Upper lobe of left lung (tissue), 6 donors: Measurements from ENCODE around the gene PEA15. TPM values are rescaled to one million over a fixed set of nuclear protein-coding genes. Genes with fewer than 3 reads are reported as not detected.
A peak's percentile ranks its signal among the peaks of the same experiment; 100 is the strongest.

ENCODE experiments used
- ATAC-seq, 2 donors: fragments of 200-7000 bp; cut with Tn5 transposase; one replicate each; pipeline ENCODE4 v1.9.1; 2022; ENCODE audit warnings: mild to moderate bottlenecking in 2 of 2, moderate library complexity in 2 of 2; ENCODE audit not compliant: low FRiP score in 2 of 2
- DNase-seq, 2 donors: peaks; one replicate each; pipeline ENCODE4 v3.0.0-alpha.2; 2019 to 2020
- H3K27ac ChIP-seq, 4 donors: fragments of 200-600 bp; sonication (generic); one replicate each; pipeline ENCODE4 v1.5.1; 2016 to 2019
- H3K27me3 ChIP-seq, 4 donors: fragments of 200-600 bp; sonication (generic); one replicate each; pipeline ENCODE4 v1.5.1; 2017 to 2019
- H3K36me3 ChIP-seq, 4 donors: fragments of 200-600 bp; sonication (generic); one replicate each; pipeline ENCODE4 v1.5.1; 2016 to 2019
- H3K4me1 ChIP-seq, 4 donors: fragments of 200-600 bp; sonication (generic); one replicate each; pipeline ENCODE4 v1.5.1; 2018 to 2019
- H3K4me3 ChIP-seq, 4 donors: fragments of 200-600 bp; sonication (generic); one replicate each; pipeline ENCODE4 v1.5.1; 2017 to 2019; ENCODE audit warnings: mild to moderate bottlenecking in 2 of 4, moderate library complexity in 1 of 4
- H3K9me3 ChIP-seq, 4 donors: fragments of 200-600 bp; sonication (generic); one replicate each; pipeline ENCODE4 v1.5.1; 2018 to 2019
- CTCF ChIP-seq, 6 experiments: fragments of 450-650 bp in 4 of 6; fragments of 200-600 bp in 2 of 6; sonication (generic) in 2 of 6; IDR thresholded peaks; one replicate each; pipeline ENCODE4 v1.5.1; 2016 to 2019; ENCODE audit warnings: antibody characterized with exemption in 6 of 6
- EP300 ChIP-seq, 4 donors: sonication (generic); formaldehyde crosslinking; IDR thresholded peaks; one replicate each; pipeline ENCODE4 v1.5.1; 2017; ENCODE audit warnings: antibody characterized with exemption in 4 of 4, control low read depth in 2 of 4
- POLR2A ChIP-seq, 4 donors: fragments of 450-650 bp; IDR thresholded peaks; one replicate each; pipeline ENCODE4 v1.5.1; 2016 to 2017; ENCODE audit warnings: antibody characterized with exemption in 4 of 4, mild to moderate bottlenecking in 2 of 4
- POLR2AphosphoS5 ChIP-seq, 2 donors: sonication (generic); formaldehyde crosslinking; IDR thresholded peaks; one replicate each; pipeline ENCODE4 v1.5.1; 2017; ENCODE audit warnings: antibody characterized with exemption in 2 of 2
- WGBS, 2 donors: methylation state at CpG; one replicate each; pipeline ENCODE4 v1.1.5; 2017 to 2018; 5-methylcytosine and 5-hydroxymethylcytosine counted together
- total RNA-seq, 6 donors: library from RNA; depleted of rRNA in 4 of 6; stranded (reverse); fragments of >200 nt in 4 of 6; gene quantifications; one replicate each; pipeline versions ENCODE4 v1.1.0 to v1.2.1, GENCODE V29; 2016 to 2021
- donor health status: DM: no; HTN: no; CAD: no; lungs with moderate emphysema.
- donor health status: DM: no; HTN: yes; CAD: no; lungs with severe emphysema.

The PEA15 gene
- total RNA-seq, 6 donors from 2014 or later, result 30.4 to 174 (median 67.9) TPM

- no peaks in the 10 kb centered on the region for H3K36me3 ChIP-seq
- 0 to 1% methylated on average over 8 of the region's 8 CpGs for WGBS, 2 donors
- ATAC-seq, result peak; percentile 67 to 73
- H3K9me3 ChIP-seq, result no peaks in the 10 kb centered on the region
- peaks cover 36 to 46% (median 40%) of the 10 kb centered on the region in 4 donors for H3K4me1 ChIP-seq
- peak overlapping the region; percentile 90 to 100 (median 98) for H3K27ac ChIP-seq
- H3K27me3 ChIP-seq, result no peaks in the 10 kb centered on the region
- no peak for TF ChIP-seq CTCF (IDR thresholded peaks at IDR 0.05)
- TF ChIP-seq POLR2AphosphoS5 (IDR thresholded peaks at IDR 0.05), result peak in 1 of 2 donors; percentile 10
- peak in 1 of 2 donors; percentile 61 for DNase-seq
- peak overlapping the region; percentile 23 to 96 (median 70) for H3K4me3 ChIP-seq
Measured at GRCh38 chr1:160261556-160261892, 56.3 kb downstream of the PEA15 start.

GRCh38 chr1:160261893-160262794, 57.0 kb downstream of the PEA15 start, which contains the start of gene DCAF8:
Gene DCAF8, minus strand, starts transcription at chr1:160262549. Its CDS starts 18,541 bp downstream, at chr1:160244008.
- Histone ChIP-seq H3K9me3 (no peaks in the 10 kb centered on the region), H3K27ac (peak within 1 kb of the TSS; percentile 90 to 100 (median 98)), H3K36me3 (no peaks in the 10 kb centered on the region), H3K4me1 (peaks cover 30 to 40% (median 35%) of the 10 kb centered on the region in 4 donors), H3K27me3 (no peaks in the 10 kb centered on the region), H3K4me3 (peak within 1 kb of the TSS; percentile 23 to 96 (median 70))
- ATAC-seq, result peak; percentile 99 to 100
- peak; percentile 98 to 99 for DNase-seq
- WGBS, 2 donors, result 1% methylated on average over 23 to 61 of the region's 67 CpGs
- TF ChIP-seq EP300 (IDR thresholded peaks at IDR 0.05) (peak in 1 of 4 donors; percentile 52), CTCF (IDR thresholded peaks at IDR 0.05) (peak in 1 of 6 experiments; percentile 14), POLR2AphosphoS5 (IDR thresholded peaks at IDR 0.05) (peak; percentile 99), POLR2A (IDR thresholded peaks at IDR 0.05) (peak; percentile 79 to 98 (median 94))

- Histone ChIP-seq H3K27me3 (no peaks in the 10 kb centered on the region), H3K4me3 (no peak overlapping the region), H3K9me3 (no peaks in the 10 kb centered on the region), H3K4me1 (peaks cover 17 to 21% (median 19%) of the 10 kb centered on the region in 4 donors), H3K27ac (no peak overlapping the region), H3K36me3 (no peaks in the 10 kb centered on the region)
- no peak for TF ChIP-seq EP300 (IDR thresholded peaks at IDR 0.05)
- TF ChIP-seq POLR2AphosphoS5 (IDR thresholded peaks at IDR 0.05), result no peak
- no peak for TF ChIP-seq POLR2A (IDR thresholded peaks at IDR 0.05)
- no peak for TF ChIP-seq CTCF (IDR thresholded peaks at IDR 0.05)
- DNase-seq, result no peak
- WGBS, 2 donors, result 86 to 87% methylated on average over 4 of the region's 4 CpGs
- no peak for ATAC-seq
Measured at GRCh38 chr1:160264795-160265307, 59.7 kb downstream of the PEA15 start.

Other genes with a start within 250 kb of the PEA15 start
- 1 to 10 TPM; 2.8 to 6.5 (median 6.0) TPM for gene PIGM, start 173.4 kb upstream of the PEA15 start, total RNA-seq
- gene KCNJ10, start 135.2 kb upstream of the PEA15 start, total RNA-seq, result under 1 TPM in 1 of 6 donors, not detected in 5; 0.11 TPM
- gene KCNJ9, start 123.8 kb upstream of the PEA15 start, total RNA-seq, result not detected
- 10 to 100 TPM; 13.6 to 43.8 (median 36.9) TPM for gene IGSF8, start 106.8 kb upstream of the PEA15 start, total RNA-seq
- 10 to 100 TPM in 2 of 6 donors, 1 to 10 TPM in 4; 2.2 to 36.7 (median 3.8) TPM for gene ATP1A2, start 89.6 kb upstream of the PEA15 start, total RNA-seq
- gene ATP1A4, start 53.8 kb upstream of the PEA15 start, total RNA-seq, result under 1 TPM in 2 of 6 donors, not detected in 4; 0.52 to 0.61 TPM
- under 1 TPM in 2 of 6 donors, not detected in 4; 0.17 to 0.91 TPM for gene CASQ1, start 14.8 kb upstream of the PEA15 start, total RNA-seq
- gene DCAF8, start 57.2 kb downstream of the PEA15 start, total RNA-seq, result 100 to 1,000 TPM; 108 to 340 (median 155) TPM
- 10 to 100 TPM; 28.3 to 69.1 (median 40.6) TPM for gene PEX19, start 79.7 kb downstream of the PEA15 start, total RNA-seq
- 100 to 1,000 TPM in 5 of 6 donors, 10 to 100 TPM in 1; 99.4 to 165 (median 141) TPM for gene COPA, start 137.9 kb downstream of the PEA15 start, total RNA-seq
- gene NCSTN, start 138.0 kb downstream of the PEA15 start, total RNA-seq, result 100 to 1,000 TPM in 2 of 6 donors, 10 to 100 TPM in 4; 55.9 to 116 (median 70.8) TPM
- gene NHLH1, start 161.7 kb downstream of the PEA15 start, total RNA-seq, result 1 to 10 TPM in 1 of 6 donors, under 1 TPM in 2, not detected in 3; 0.20 to 1.0 (median 0.33) TPM
- 1 to 10 TPM; 2.0 to 4.8 (median 2.7) TPM for gene VANGL2, start 195.2 kb downstream of the PEA15 start, total RNA-seq